GM21526 (cell line): ENCODE results near the gene PEPD.
"Not testable (repeated sequence)": the region's sequence is repeated elsewhere in the genome, so short reads cannot be mapped to it uniquely, and the experiment has no call there.

Experiments used
- ATAC-seq: cut with Tn5 transposase; IDR thresholded peaks from one replicate; pipeline ENCODE4 v1.9.1; 2021; ENCODE audit warnings: moderate library complexity; ENCODE audit not compliant: unreplicated experiment, low FRiP score

The PEPD gene

GRCh38 chr19:33499671-33500506 is 21.7 kb downstream of the PEPD start:
- ATAC-seq = no peak

GRCh38 chr19:33499248-33499647 is 22.3 kb downstream of the PEPD start:
- ATAC-seq = no peak

- ATAC-seq = no peak
Measured at GRCh38 chr19:33498391-33499000, 23.1 kb downstream of the PEPD start.

GRCh38 chr19:33497778-33498175 is 23.8 kb downstream of the PEPD start:
- ATAC-seq = no peak

GRCh38 chr19:33497131-33497777 is 24.3 kb downstream of the PEPD start:
- no peak for ATAC-seq

- ATAC-seq = no peak
Measured at GRCh38 chr19:33496038-33496895, 25.3 kb downstream of the PEPD start.

GRCh38 chr19:33493401-33494275 is 28.0 kb downstream of the PEPD start:
- ATAC-seq = no peak

- no peak for ATAC-seq
Measured at GRCh38 chr19:33492951-33493350, 28.6 kb downstream of the PEPD start.

GRCh38 chr19:33492090-33492489 is 29.5 kb downstream of the PEPD start:
- ATAC-seq = no peak

GRCh38 chr19:33490596-33490995 is 31.0 kb downstream of the PEPD start:
- ATAC-seq = not testable (repeated sequence)

- ATAC-seq = no peak
Measured at GRCh38 chr19:33490041-33490451, 31.5 kb downstream of the PEPD start.

GRCh38 chr19:33488826-33489225 is 32.8 kb downstream of the PEPD start:
- ATAC-seq = no peak

- no peak for ATAC-seq
Measured at GRCh38 chr19:33487901-33488800, 33.4 kb downstream of the PEPD start.

- ATAC-seq = no peak
Measured at GRCh38 chr19:33486936-33487811, 34.4 kb downstream of the PEPD start.

GRCh38 chr19:33486407-33486806 is 35.2 kb downstream of the PEPD start:
- ATAC-seq = no peak

GRCh38 chr19:33484226-33484774 is 37.3 kb downstream of the PEPD start:
- ATAC-seq = no peak

- ATAC-seq = no peak
Measured at GRCh38 chr19:33482476-33482875, 39.1 kb downstream of the PEPD start.
